GM12878 (cell line): ENCODE data around the gene REEP6. TPM values are rescaled to one million over a fixed set of nuclear protein-coding genes. Genes with fewer than 3 reads are reported as not detected.

ENCODE experiments used
- ATAC-seq: fragments of 200-7000 bp; cut with Tn5 transposase; 3 replicates; pipeline ENCODE4 v1.9.1; 2020; ENCODE audit warnings: mild to moderate bottlenecking, moderate library complexity
- BruUV-seq: library from RNA; stranded (reverse); fragments of 400-500 nt; replicated peaks from 2 replicates; lab custom pipeline; 2021; lab: Mats Ljungman, UMichigan
- CTCF ChIA-PET: fragments of 300-600 bp; sonication (Branson Sonifier 250); formaldehyde crosslinking; extraction: SDS; loops from one replicate; lab custom pipeline; 2021; ENCODE audit warnings: inconsistent platforms; lab: Yijun Ruan, JAX
- POLR2A ChIA-PET: fragments of 350-600 bp; formaldehyde crosslinking; extraction: SDS; loops from one replicate; lab custom pipeline; 2021; ENCODE audit warnings: inconsistent platforms; lab: Charles Lee
- RAD21 ChIA-PET: fragments of 300-600 bp; sonication (Branson Sonifier 250); formaldehyde crosslinking; loops from one replicate; lab custom pipeline; 2023; ENCODE audit warnings: antibody characterized with exemption; ENCODE audit not compliant: unreplicated experiment; lab: Charles Lee
- SMC1A ChIA-PET: fragments of 300-600 bp; sonication (Branson Sonifier 250); formaldehyde crosslinking; loops from one replicate; lab custom pipeline; 2023; ENCODE audit not compliant: unreplicated experiment, uncharacterized antibody; lab: Charles Lee
- DNase-seq: peaks from one replicate; pipeline ENCODE4 v3.0.0-alpha.2; 2011; ENCODE audit warnings: low read depth, low spot score
- FAIRE-seq: peaks from 3 replicates; lab custom pipeline; 2011; peaks lifted over from hg19 to GRCh38; lab: Jason Lieb, UNC
- H2AFZ ChIP-seq: 2 replicates; pipeline ENCODE4 v1.6.0; 2011; ENCODE audit warnings: low read depth, low read length, control low read depth; ENCODE audit not compliant: control insufficient read depth
- H3K27ac ChIP-seq: 2 replicates; pipeline ENCODE4 v1.5.1; 2011; ENCODE audit warnings: control low read depth; ENCODE audit not compliant: control insufficient read depth, insufficient read depth
- H3K27me3 ChIP-seq, 2 experiments: replicated peaks in 1 of 2; 2 replicates each; pipeline versions ENCODE4 v1.6.0 to v1.6.1; 2011; ENCODE audit warnings: low read length in 1 of 2; ENCODE audit not compliant: control insufficient read depth in 2 of 2, insufficient read depth in 2 of 2
- H3K36me3 ChIP-seq, 2 experiments: 2 replicates each; pipeline ENCODE4 v1.5.1; 2011; ENCODE audit warnings: low read length in 1 of 2; ENCODE audit not compliant: control insufficient read depth in 2 of 2, insufficient read depth in 2 of 2
- H3K4me1 ChIP-seq: 2 replicates; pipeline ENCODE4 v1.6.1; 2011; ENCODE audit warnings: mild to moderate bottlenecking, low read length, moderate library complexity, mixed read lengths; ENCODE audit not compliant: control insufficient read depth, insufficient read depth
- H3K4me2 ChIP-seq: 2 replicates; pipeline ENCODE4 v1.6.0; 2011; ENCODE audit warnings: control low read depth; ENCODE audit not compliant: control insufficient read depth, insufficient read depth
- H3K4me3 ChIP-seq: fragments of 200-600 bp; sonication (generic); 2 replicates; pipeline ENCODE4 v1.5.1; 2016
- H3K79me2 ChIP-seq: 2 replicates; pipeline ENCODE4 v1.6.0; 2011; ENCODE audit warnings: low read length; ENCODE audit not compliant: control insufficient read depth, insufficient read depth
- H3K9ac ChIP-seq: 2 replicates; pipeline ENCODE4 v1.8.0; 2011; ENCODE audit warnings: low read length, control low read depth, mixed read lengths; ENCODE audit not compliant: control insufficient read depth, insufficient read depth
- H3K9me3 ChIP-seq: replicated peaks from 3 replicates; pipeline ENCODE4 v1.5.1; 2011; ENCODE audit warnings: mild to moderate bottlenecking, low read length; ENCODE audit not compliant: control insufficient read depth, insufficient read depth
- H4K20me1 ChIP-seq: 2 replicates; pipeline ENCODE4 v1.6.0; 2011; ENCODE audit not compliant: control insufficient read depth, insufficient read depth
- BACH1 ChIP-seq: fragments of 450-650 bp; IDR thresholded peaks from 2 replicates; pipeline ENCODE4 v1.6.1; 2017; ENCODE audit warnings: mild to moderate bottlenecking, borderline replicate concordance
- CEBPZ ChIP-seq: fragments of 150-350 bp; IDR thresholded peaks from 2 replicates; pipeline ENCODE4 v1.6.1; 2016; ENCODE audit warnings: low read depth, low read length
- EED ChIP-seq: sonication (generic); IDR thresholded peaks from 2 replicates; pipeline ENCODE4 v1.6.1; 2016; ENCODE audit warnings: antibody characterized with exemption, low read depth
- KLF5 ChIP-seq: fragments of 450-650 bp; IDR thresholded peaks from 2 replicates; pipeline ENCODE4 v1.6.1; 2014; ENCODE audit warnings: mild to moderate bottlenecking; ENCODE audit not compliant: partially characterized antibody
- MAX ChIP-seq: IDR thresholded peaks from 2 replicates; pipeline ENCODE4 v1.6.1; 2012; ENCODE audit warnings: low read depth, low read length, improper control_type of control experiment
- MTA3 ChIP-seq: IDR thresholded peaks from 2 replicates; pipeline ENCODE4 v1.6.1; 2012; ENCODE audit warnings: low read length, inconsistent platforms, borderline replicate concordance
- NR2C1 ChIP-seq: fragments of 450-650 bp; IDR thresholded peaks from 2 replicates; pipeline ENCODE4 v1.6.1; 2017; ENCODE audit warnings: antibody characterized with exemption, mild to moderate bottlenecking, moderate library complexity
- NR2F1 ChIP-seq: fragments of 450-650 bp; conservative IDR thresholded peaks from 2 replicates; pipeline ENCODE4 v1.6.1; 2017; ENCODE audit warnings: mild to moderate bottlenecking
- PAX5 ChIP-seq: IDR thresholded peaks from 2 replicates; pipeline ENCODE4 v1.6.1; 2011; ENCODE audit warnings: low read depth, low read length, borderline replicate concordance
- POU2F2 ChIP-seq: IDR thresholded peaks from 3 replicates; pipeline ENCODE4 v1.6.1; 2011; ENCODE audit warnings: low read depth, mild to moderate bottlenecking, low read length, borderline replicate concordance
- RAD21 ChIP-seq: IDR thresholded peaks from 2 replicates; pipeline ENCODE4 v1.6.1; 2011; ENCODE audit warnings: mild to moderate bottlenecking, low read depth, low read length, moderate library complexity; ENCODE audit not compliant: insufficient read depth
- WRNIP1 ChIP-seq: IDR thresholded peaks from 2 replicates; pipeline ENCODE4 v1.6.1; 2011; ENCODE audit warnings: low read depth, low read length, improper control_type of control experiment, borderline replicate concordance
- YBX1 ChIP-seq: fragments of 450-650 bp; IDR thresholded peaks from 2 replicates; pipeline ENCODE4 v1.6.1; 2016; ENCODE audit warnings: antibody characterized with exemption
- ZBTB33 ChIP-seq: fragments of 450-650 bp; IDR thresholded peaks from 2 replicates; pipeline ENCODE4 v1.6.1; 2017; ENCODE audit warnings: mild to moderate bottlenecking
- ZNF24 ChIP-seq: fragments of 450-650 bp; IDR thresholded peaks from 2 replicates; pipeline ENCODE4 v1.6.1; 2017; ENCODE audit warnings: antibody characterized with exemption, mild to moderate bottlenecking
- ZZZ3 ChIP-seq: IDR thresholded peaks from 2 replicates; pipeline ENCODE4 v1.6.1; 2011; ENCODE audit warnings: low read depth; ENCODE audit not compliant: control insufficient read depth, insufficient read length
- WGBS: methylation state at CpG from one replicate; pipeline ENCODE4 v1.1.6; 2016; ENCODE audit warnings: low lambda C conversion rate; ENCODE audit not compliant: insufficient replicate concordance, insufficient coverage; ENCODE audit errors: missing lambda C conversion rate; 5-methylcytosine and 5-hydroxymethylcytosine counted together
- in situ Hi-C: fragments of 300-500 bp; cut with MboI; formaldehyde crosslinking; loops from 9 replicates; pipeline ENCODE4 v1.14.3; 2018; ENCODE audit warnings: mixed read lengths
- intact Hi-C: fragments of 100-400 bp; cut with micrococcal nuclease; formaldehyde crosslinking; loops from one replicate; pipeline ENCODE4 v1.14.2; 2022; ENCODE audit not compliant: unreplicated experiment
- polyA plus RNA-seq, 11 experiments: library from polyadenylated mRNA; depleted of rRNA in 4 of 11; unstranded in 6 of 11; stranded (reverse) in 5 of 11; fragments of >200 nt; fragmentation: Nextera tagmentation in 4 of 11; fragmentation: Illumina TruSeq in 1 of 11; extraction: Ambion mirVana in 4 of 11; extraction: Trizol in 1 of 11; gene quantifications; 1 replicate in 1 of 11; 2 replicates in 10 of 11; pipeline versions ENCODE4 v1.2.1 to v1.2.3, GENCODE V29; 2011 to 2016; ENCODE audit warnings: inconsistent platforms in 2 of 11, missing spikeins in 2 of 11, low read depth in 1 of 11
- total RNA-seq, 4 experiments: library from RNA; depleted of rRNA in 3 of 4; stranded (reverse); fragments of >200 nt in 3 of 4; fragmentation: Illumina TruSeq in 1 of 4; extraction: Trizol in 1 of 4; gene quantifications; 2 replicates each; pipeline versions ENCODE4 v1.2.1 to v1.2.3, GENCODE V29; 2013 to 2021

The REEP6 gene
- total and polyA plus RNA-seq, 10 of the 15 experiments (the other 5 are each of a cell fraction or from before 2014, with no cell fraction given): 0.06 to 1.1 (median 0.39) TPM; not detected in 2

DNA sequence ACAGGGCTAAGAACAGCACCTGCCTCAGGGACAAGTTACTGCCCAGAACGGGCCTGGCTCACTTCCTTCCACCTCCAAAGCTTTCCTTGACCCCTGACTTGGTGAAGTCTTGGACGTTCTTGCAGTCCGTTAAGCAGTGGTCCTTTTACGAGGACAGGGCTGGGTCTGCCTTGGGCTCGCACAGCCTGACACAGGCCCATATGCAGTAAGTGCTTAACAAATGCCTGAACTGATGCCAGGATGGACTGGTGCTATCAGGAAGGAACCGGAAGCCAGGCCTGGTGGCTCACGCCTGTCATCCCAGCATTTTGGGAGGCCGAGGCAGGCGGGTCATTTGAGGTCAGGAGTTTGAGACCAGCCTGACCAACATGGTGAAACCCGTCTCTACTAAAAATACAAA lies 31.1 kb downstream of the REEP6 start:
- RAD21 ChIA-PET: no interaction called here
- no peak overlapping the region for H2AFZ ChIP-seq
- 50% methylated on average over 10 of the region's 10 CpGs for WGBS
- no peak for FAIRE-seq
- no peaks in the 10 kb centered on the region for H3K79me2 ChIP-seq
- no peak overlapping the region for H3K4me3 ChIP-seq
- no peaks in the 10 kb centered on the region for H3K36me3 ChIP-seq
- TF ChIP-seq WRNIP1 (no peak), CEBPZ (no peak), BACH1 (no peak), ZNF24 (no peak), MAX (no peak), ZBTB33 (no peak), MTA3 (no peak), NR2C1 (no peak), YBX1 (no peak), NR2F1 (no peak), ZZZ3 (no peak), POU2F2 (no peak), PAX5 (no peak), KLF5 (no peak), EED (no peak), RAD21 (no peak)
- TF ChIP-seq, all 136 proteins: peak for 0
- Histone ChIP-seq H3K9me3 (no peaks in the 10 kb centered on the region), H3K4me1 (no peaks in the 10 kb centered on the region), H4K20me1 (no peaks in the 10 kb centered on the region), H3K27me3 (peaks cover 0 to 2% of the 10 kb centered on the region in 2 experiments; a peak in 3 of 4 replicates), H3K9ac (no peak overlapping the region), H3K27ac (no peak overlapping the region), H3K4me2 (no peak overlapping the region)
- POLR2A ChIA-PET: no interaction called here
- intact Hi-C loops (no loop called here), in situ Hi-C loops (no loop called here)
- no TSS peak for BruUV-seq
- DNase-seq: no peak
- ATAC-seq: no peak
- SMC1A ChIA-PET: no interaction called here
- CTCF ChIA-PET: interaction anchor here (1.0 kb wide), 1 partner anchor 24 kb away, joined by 3 read pairs; no protein-coding TSS in a partner anchor
